ENCODE data around the gene PRCC. TPM values are rescaled to one million over a fixed set of nuclear protein-coding genes. Genes with fewer than 3 reads are reported as not detected.

The PRCC gene
- total and polyA plus RNA-seq, 2 of the 13 experiments (the other 11 are each of a cell fraction or from before 2014, with no cell fraction given) = 24.2 to 40.5 TPM

GRCh38 chr1:156795787-156796186 is 28.5 kb downstream of the PRCC start (continued):
- no peak for TF ChIP-seq POGK (CRISPR knock-in tag; conservative IDR thresholded peaks at IDR 0.05)
- no peak for TF ChIP-seq ZNF737 (CRISPR knock-in tag; IDR thresholded peaks at IDR 0.05; ENCODE audit: borderline replicate concordance)
- no peak for TF ChIP-seq PAWR (CRISPR knock-in tag; IDR thresholded peaks at IDR 0.05; ENCODE audit: borderline replicate concordance)
- TF ChIP-seq ARNT (IDR thresholded peaks at IDR 0.05) = no peak
- TF ChIP-seq ATF3 (CRISPR knock-in tag; IDR thresholded peaks at IDR 0.05) = no peak
- TF ChIP-seq SNAPC5 (CRISPR knock-in tag; IDR thresholded peaks at IDR 0.05; ENCODE audit: borderline replicate concordance) = no peak
- no peak for TF ChIP-seq ZNF251 (CRISPR knock-in tag; IDR thresholded peaks at IDR 0.05)
- TF ChIP-seq NFAT5 (CRISPR knock-in tag; IDR thresholded peaks at IDR 0.05) = no peak
- TF ChIP-seq ZNF776 (CRISPR knock-in tag; IDR thresholded peaks at IDR 0.05) = no peak
- no peak for TF ChIP-seq ZBED4 (CRISPR knock-in tag; IDR thresholded peaks at IDR 0.05; ENCODE audit: borderline replicate concordance)
- TF ChIP-seq ZXDC (CRISPR knock-in tag; IDR thresholded peaks at IDR 0.05) = no peak
- no peak for TF ChIP-seq REXO4 (CRISPR knock-in tag; IDR thresholded peaks at IDR 0.05; ENCODE audit: borderline replicate concordance)
- no peak for TF ChIP-seq ZBTB1 (CRISPR knock-in tag; IDR thresholded peaks at IDR 0.05; ENCODE audit: borderline replicate concordance)
